K562 (cell line): ENCODE data around the gene RACK1. TPM values are rescaled to one million over a fixed set of nuclear protein-coding genes. Genes with fewer than 3 reads are reported as not detected.
A peak's percentile ranks its signal among the peaks of the same experiment; 100 is the strongest.

ENCODE experiments used
- ARID4B ChIP-seq: sonication (generic); formaldehyde crosslinking; IDR thresholded peaks from 2 replicates; pipeline ENCODE4 v1.8.0; 2022; ENCODE audit warnings: mild to moderate bottlenecking, missing genetic modification reagents
- BRCA1 ChIP-seq, 2 experiments: fragments of 450-650 bp in 1 of 2; sonication (generic) in 1 of 2; formaldehyde crosslinking in 1 of 2; IDR thresholded peaks; 2 replicates each; pipeline versions ENCODE4 v1.5.0 to v1.6.1; 2017 to 2020; ENCODE audit warnings: mild to moderate bottlenecking in 1 of 2, missing genetic modification reagents in 1 of 2
- BRD4 ChIP-seq: fragments of 200-600 bp; sonication (generic); IDR thresholded peaks from 2 replicates; pipeline ENCODE4 v1.6.1; 2017; ENCODE audit warnings: inconsistent platforms
- CCAR2 ChIP-seq: fragments of 200-400 bp; formaldehyde crosslinking; IDR thresholded peaks from 2 replicates; pipeline ENCODE4 v1.6.1; 2017; ENCODE audit warnings: mild to moderate bottlenecking, low read depth, low read length
- CEBPG ChIP-seq, 3 experiments: fragments of 200-800 bp in 1 of 3; sonication (Bioruptor generic) in 1 of 3; sonication (generic) in 1 of 3; formaldehyde crosslinking in 1 of 3; IDR thresholded peaks in 2 of 3; conservative IDR thresholded peaks in 1 of 3; 2 replicates each; pipeline versions ENCODE4 v1.6.1 to v1.8.0; 2016 to 2022; ENCODE audit warnings: missing compliant biosample characterization in 2 of 3, missing genetic modification characterization in 2 of 3, mild to moderate bottlenecking in 1 of 3, missing genetic modification reagents in 1 of 3
- ELF2 ChIP-seq: fragments of 250-450 bp; sonication (Bioruptor Pico); IDR thresholded peaks from 2 replicates; pipeline ENCODE4 v1.5.0; 2021; ENCODE audit warnings: mild to moderate bottlenecking
- EWSR1 ChIP-seq: fragments of 450-650 bp; IDR thresholded peaks from 2 replicates; pipeline ENCODE4 v1.6.1; 2018; ENCODE audit warnings: borderline replicate concordance, mild to moderate bottlenecking, low read depth, moderate library complexity; ENCODE audit not compliant: partially characterized antibody
- GABPB1 ChIP-seq: sonication (generic); formaldehyde crosslinking; IDR thresholded peaks from 2 replicates; pipeline ENCODE4 v1.8.0; 2022; ENCODE audit warnings: mild to moderate bottlenecking, missing genetic modification reagents
- GTF2E2 ChIP-seq: fragments of 200-800 bp; sonication (Bioruptor generic); IDR thresholded peaks from 2 replicates; pipeline ENCODE4 v1.6.1; 2016; ENCODE audit warnings: missing genetic modification characterization, missing compliant biosample characterization
- KHSRP ChIP-seq: fragments of 450-650 bp; IDR thresholded peaks from 2 replicates; pipeline ENCODE4 v1.6.1; 2017
- KLF16 ChIP-seq: IDR thresholded peaks from 2 replicates; pipeline ENCODE4 v1.6.1; 2016; ENCODE audit warnings: antibody characterized with exemption
- NELFE ChIP-seq: IDR thresholded peaks from 2 replicates; pipeline ENCODE4 v1.6.1; 2011; ENCODE audit warnings: mild to moderate bottlenecking; ENCODE audit not compliant: insufficient read depth, insufficient read length
- NR1H2 ChIP-seq: sonication (generic); formaldehyde crosslinking; IDR thresholded peaks from 2 replicates; pipeline ENCODE4 v1.4.0; 2020; ENCODE audit warnings: mild to moderate bottlenecking, missing genetic modification reagents
- NUFIP1 ChIP-seq: fragments of 450-650 bp; IDR thresholded peaks from 2 replicates; pipeline ENCODE4 v1.6.1; 2018; ENCODE audit not compliant: partially characterized antibody
- OTX1 ChIP-seq: fragments of 450-650 bp; formaldehyde crosslinking; IDR thresholded peaks from 2 replicates; pipeline ENCODE4 v1.4.0; 2022; ENCODE audit warnings: mild to moderate bottlenecking
- RBBP5 ChIP-seq: fragments of 200-600 bp; sonication (generic); IDR thresholded peaks from 2 replicates; pipeline ENCODE4 v1.6.1; 2012; ENCODE audit warnings: borderline replicate concordance, mild to moderate bottlenecking, low read length, control low read depth, inconsistent platforms; ENCODE audit not compliant: insufficient read depth, poor library complexity, severe bottlenecking
- ZNF165 ChIP-seq: fragments of 250-450 bp; sonication (Bioruptor Pico); IDR thresholded peaks from 2 replicates; pipeline ENCODE4 v1.4.0; 2020; ENCODE audit warnings: borderline replicate concordance
- ZNF23 ChIP-seq: fragments of 250-450 bp; sonication (Bioruptor Pico); IDR thresholded peaks from 2 replicates; pipeline ENCODE4 v1.4.0; 2020; ENCODE audit warnings: mild to moderate bottlenecking
- ZNF24 ChIP-seq: fragments of 450-650 bp; IDR thresholded peaks from 2 replicates; pipeline ENCODE4 v1.6.1; 2016
- ZNF449 ChIP-seq: fragments of 250-450 bp; sonication (Bioruptor Pico); IDR thresholded peaks from 2 replicates; pipeline ENCODE4 v1.8.0; 2022; ENCODE audit warnings: moderate library complexity, mild to moderate bottlenecking, inconsistent platforms
- ZNF639 ChIP-seq, 2 experiments: fragments of 200-800 bp in 1 of 2; sonication (Bioruptor generic) in 1 of 2; sonication (generic) in 1 of 2; formaldehyde crosslinking in 1 of 2; IDR thresholded peaks in 1 of 2; conservative IDR thresholded peaks in 1 of 2; 2 replicates each; pipeline versions ENCODE4 v1.5.0 to v1.6.1; 2016 to 2020; ENCODE audit warnings: missing compliant biosample characterization in 1 of 2, missing genetic modification characterization in 1 of 2, missing genetic modification reagents in 1 of 2
- polyA plus RNA-seq, 8 experiments: library from polyadenylated mRNA; depleted of rRNA in 4 of 8; stranded (reverse) in 5 of 8; unstranded in 3 of 8; fragments of >200 nt; fragmentation: Nextera tagmentation in 2 of 8; fragmentation: Illumina TruSeq in 1 of 8; extraction: Ambion mirVana in 2 of 8; extraction: Trizol in 1 of 8; gene quantifications; 2 replicates each; pipeline versions ENCODE4 v1.2.1 to v1.2.3, GENCODE V29; 2011 to 2014; ENCODE audit warnings: inconsistent platforms in 1 of 8, missing spikeins in 1 of 8
- total RNA-seq, 7 experiments: library from RNA; depleted of rRNA in 6 of 7; stranded (reverse); fragments of >200 nt in 6 of 7; fragmentation: Illumina TruSeq in 2 of 7; extraction: Trizol in 2 of 7; gene quantifications; 2 replicates each; pipeline versions ENCODE4 v1.2.1 to v1.2.3, GENCODE V29; 2011 to 2021; ENCODE audit warnings: low replicate concordance in 1 of 7

The RACK1 gene
- total and polyA plus RNA-seq, 9 of the 15 experiments (the other 6 are each of a cell fraction or from before 2014, with no cell fraction given) = 2,303 to 5,311 (median 3,833) TPM

GRCh38 chr5:181234455-181235306, 9.0 kb downstream of the RACK1 start (continued):
- TF ChIP-seq ZNF449 (CRISPR knock-in tag) (no peak), KHSRP (no peak), KLF16 (no peak), ARID4B (no peak), CCAR2 (no peak), ZNF639 (CRISPR knock-in tag; conservative IDR thresholded peaks at IDR 0.05 in 1 of 2, IDR thresholded peaks at IDR 0.05 in 1 of 2) (no peak), NUFIP1 (no peak), OTX1 (CRISPR knock-in tag) (no peak), EWSR1 (peak; percentile 87), CEBPG (CRISPR knock-in tag; IDR thresholded peaks at IDR 0.05) (no peak), CEBPG (tag; conservative IDR thresholded peaks at IDR 0.05 in 1 of 2, IDR thresholded peaks at IDR 0.05 in 1 of 2) (no peak), ZNF165 (CRISPR knock-in tag) (no peak), RBBP5 (no peak), ZNF23 (CRISPR knock-in tag) (no peak), GABPB1 (CRISPR knock-in tag) (no peak), NELFE (no peak), GTF2E2 (tag) (no peak), ELF2 (CRISPR knock-in tag) (no peak), ZNF24 (no peak), BRD4 (no peak), BRCA1 (IDR thresholded peaks at IDR 0.05) (no peak), BRCA1 (CRISPR knock-in tag; IDR thresholded peaks at IDR 0.05) (no peak), NR1H2 (CRISPR knock-in tag) (no peak)
